ENCODE results near the gene ARMC7. TPM values are rescaled to one million over a fixed set of nuclear protein-coding genes. Genes with fewer than 3 reads are reported as not detected.

Gene ARMC7
- total and polyA plus RNA-seq, 2 of the 4 experiments (the other 2 are of a cell fraction) = 1.8 to 6.9 TPM

DNA sequence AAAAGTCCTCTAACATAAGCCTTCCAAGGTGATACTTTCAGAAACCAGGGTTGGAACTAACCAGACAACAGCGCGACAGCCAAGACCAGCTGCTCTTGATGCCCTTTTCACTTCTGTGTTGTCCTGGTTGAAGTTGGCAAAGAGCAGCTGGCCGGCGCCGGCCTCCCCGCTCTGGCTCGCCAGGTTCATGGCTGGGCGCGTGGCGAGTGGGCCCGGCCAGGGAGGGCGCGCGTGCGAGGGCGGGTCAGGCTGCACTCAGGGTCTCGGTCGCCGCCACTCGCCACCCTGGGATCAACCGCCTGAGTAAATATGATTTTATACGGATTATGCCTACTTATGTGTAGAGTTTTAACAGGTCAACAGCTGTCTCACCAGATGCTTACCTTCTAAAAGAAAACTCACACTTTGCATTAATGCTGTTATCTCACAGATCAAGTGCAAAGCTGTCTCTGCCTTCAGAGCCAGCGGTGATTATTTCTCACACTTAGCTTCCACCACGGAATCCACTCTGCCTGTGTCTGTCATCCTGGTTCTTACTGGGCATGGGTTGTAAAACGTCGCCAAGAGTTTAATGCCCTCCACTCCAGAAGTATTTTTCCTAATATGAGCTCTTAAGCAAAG, 49.2 kb upstream of the ARMC7 start:
- no peak overlapping the region for H3K4me2 ChIP-seq (ENCODE audit: low read depth, low read length)
- H4K20me1 ChIP-seq (ENCODE audit: insufficient read depth, low read length) = no peaks in the 10 kb centered on the region
- no peak overlapping the region for H4K91ac ChIP-seq (ENCODE audit: insufficient read depth, low read depth, low read length)
- peaks cover 50% of the 10 kb centered on the region for H3K36me3 ChIP-seq (ENCODE audit: control insufficient read depth, insufficient read depth, low read length)
- CTCF ChIA-PET = interaction anchor here (0.6 to 2.3 kb wide), 12 partner anchors 10 to 321 kb away, joined by 3 to 13 read pairs (median 4); no protein-coding TSS in a partner anchor
- no peak overlapping the region for H2BK15ac ChIP-seq (ENCODE audit: low read depth, low read length)
- no peak overlapping the region for H3K18ac ChIP-seq (ENCODE audit: low read depth, low read length)
- intact Hi-C loops (cut with micrococcal nuclease) (loop anchor here (5.0 to 10.0 kb wide), 2 partner anchors 52 to 144 kb away; partner anchors contain the start of gene NUP85), dilution Hi-C loops (cut with HindIII; ENCODE audit: low sequenced_read_pairs, unreplicated experiment) (no loop called here), in situ Hi-C loops (cut with MboI; ENCODE audit: low sequenced_read_pairs) (loop anchor here (10.0 to 25.0 kb wide), 2 partner anchors 144 to 352 kb away; partner anchors contain the start of genes GRB2 and NUP85)
- H3K23ac ChIP-seq (ENCODE audit: low read depth, low read length) = no peak overlapping the region
- H3K27ac ChIP-seq (ENCODE audit: insufficient read depth, low read length) = peak overlapping the region; percentile 31; the same call in 1 of the 2 replicates
- ATAC-seq (ENCODE audit: low read depth) (no peak), DNase-seq (no peak)
- H3K4ac ChIP-seq (ENCODE audit: low read depth, low read length) = no peak overlapping the region
- no peak overlapping the region for H3K14ac ChIP-seq (replicated peaks; ENCODE audit: low read depth, low read length)
- H2BK120ac ChIP-seq (ENCODE audit: low read depth, low read length) = no peak overlapping the region
- 0 out of 2 replicates have a peak, but pooled peaks cover 3% of the 10 kb centered on the region for H3K9me1 ChIP-seq (ENCODE audit: insufficient read depth, low read length)
- no peaks in the 10 kb centered on the region for H3K9me3 ChIP-seq (ENCODE audit: control insufficient read depth, insufficient read depth, low read length)
- H4K8ac ChIP-seq (ENCODE audit: low read depth in 2 of 2, low read length in 2 of 2) = no peak overlapping the region
- 92% methylated on average over 2 of the region's 26 CpGs; no CpG with 5 or more reads in 1 of the 2 experiments for WGBS, 2 experiments (ENCODE audit: extremely low coverage in 2 of 2, insufficient read length in 1 of 2)
- H2BK20ac ChIP-seq (ENCODE audit: low read depth, low read length) = no peak overlapping the region
- H2AFZ ChIP-seq (replicated peaks; ENCODE audit: low read length, poor library complexity) = no peak overlapping the region
- H3K9ac ChIP-seq (ENCODE audit: low read depth, low read length) = no peak overlapping the region
- peaks cover 3 to 5% of the 10 kb centered on the region in 2 experiments; a peak in 3 of 4 replicates for H3K79me1 ChIP-seq (ENCODE audit: low read depth in 1 of 2, low read length in 2 of 2)
- no peak overlapping the region for H4K5ac ChIP-seq (ENCODE audit: low read depth, low read length)
- H2AK9ac ChIP-seq (replicated peaks; ENCODE audit: low read depth, low read length, poor library complexity) = no peak overlapping the region
- TF ChIP-seq, protein P1, sequence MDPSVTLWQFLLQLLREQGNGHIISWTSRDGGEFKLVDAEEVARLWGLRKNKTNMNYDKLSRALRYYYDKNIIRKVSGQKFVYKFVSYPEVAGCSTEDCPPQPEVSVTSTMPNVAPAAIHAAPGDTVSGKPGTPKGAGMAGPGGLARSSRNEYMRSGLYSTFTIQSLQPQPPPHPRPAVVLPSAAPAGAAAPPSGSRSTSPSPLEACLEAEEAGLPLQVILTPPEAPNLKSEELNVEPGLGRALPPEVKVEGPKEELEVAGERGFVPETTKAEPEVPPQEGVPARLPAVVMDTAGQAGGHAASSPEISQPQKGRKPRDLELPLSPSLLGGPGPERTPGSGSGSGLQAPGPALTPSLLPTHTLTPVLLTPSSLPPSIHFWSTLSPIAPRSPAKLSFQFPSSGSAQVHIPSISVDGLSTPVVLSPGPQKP (IDR thresholded peaks at IDR 0.05; ENCODE audit: borderline replicate concordance, low read depth, low read length) = no peak
- TF ChIP-seq BHLHE40 (IDR thresholded peaks at IDR 0.05; ENCODE audit: low read depth, low read length) (no peak), CHD1 (IDR thresholded peaks at IDR 0.05; ENCODE audit: low read depth, low read length) (no peak), MXI1 (IDR thresholded peaks at IDR 0.05; ENCODE audit: borderline replicate concordance, low read depth, low read length) (no peak), POLR2A (IDR thresholded peaks at IDR 0.05; ENCODE audit: low read depth, low read length) (no peak), USF2 (IDR thresholded peaks at IDR 0.05; ENCODE audit: low read depth, low read length) (no peak)
- POLR2A ChIA-PET (ENCODE audit: unreplicated experiment) = no interaction called here
- no peak overlapping the region for H2AK5ac ChIP-seq (ENCODE audit: low read depth, low read length)
- H3K56ac ChIP-seq (ENCODE audit: extremely low read depth, insufficient read depth, low read length) = no peak overlapping the region
- no peaks in the 10 kb centered on the region for H3K27me3 ChIP-seq (ENCODE audit: control insufficient read depth, insufficient read depth, low read length)
- H3K4me1 ChIP-seq (ENCODE audit: control insufficient read depth, insufficient read depth, low read length) = peaks cover 6% of the 10 kb centered on the region; the same call in 1 of the 2 replicates
- no TSS peak for BruUV-seq (replicated peaks)
- H2BK5ac ChIP-seq (ENCODE audit: low read depth, low read length, poor library complexity, severe bottlenecking) = no peak overlapping the region
- H3K4me3 ChIP-seq (ENCODE audit: insufficient read depth, low read depth, low read length) = no peak overlapping the region
